ENCODE results near the gene MAST4.

MAST4 gene

DNA sequence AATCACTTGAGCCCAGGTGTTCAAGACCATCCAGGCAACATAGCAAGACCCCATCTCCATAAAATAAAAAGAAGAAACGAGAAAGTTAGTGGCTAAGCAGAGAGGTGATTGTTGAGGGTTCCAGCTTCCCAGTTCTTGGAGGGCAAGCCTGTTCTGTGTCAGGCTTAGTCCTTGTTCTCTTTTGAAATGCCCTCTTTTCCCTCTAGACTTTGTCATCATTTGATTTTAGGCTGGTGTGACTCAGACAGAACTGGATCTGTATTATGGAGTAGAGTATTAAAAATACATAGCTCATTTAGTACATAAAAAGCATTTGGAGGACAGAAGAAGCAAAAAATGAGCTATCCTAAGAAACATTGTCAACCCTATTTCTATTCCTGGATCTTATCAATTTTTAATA, 441.0 kb downstream of the MAST4 start:
- no peak for DNase-seq

DNA sequence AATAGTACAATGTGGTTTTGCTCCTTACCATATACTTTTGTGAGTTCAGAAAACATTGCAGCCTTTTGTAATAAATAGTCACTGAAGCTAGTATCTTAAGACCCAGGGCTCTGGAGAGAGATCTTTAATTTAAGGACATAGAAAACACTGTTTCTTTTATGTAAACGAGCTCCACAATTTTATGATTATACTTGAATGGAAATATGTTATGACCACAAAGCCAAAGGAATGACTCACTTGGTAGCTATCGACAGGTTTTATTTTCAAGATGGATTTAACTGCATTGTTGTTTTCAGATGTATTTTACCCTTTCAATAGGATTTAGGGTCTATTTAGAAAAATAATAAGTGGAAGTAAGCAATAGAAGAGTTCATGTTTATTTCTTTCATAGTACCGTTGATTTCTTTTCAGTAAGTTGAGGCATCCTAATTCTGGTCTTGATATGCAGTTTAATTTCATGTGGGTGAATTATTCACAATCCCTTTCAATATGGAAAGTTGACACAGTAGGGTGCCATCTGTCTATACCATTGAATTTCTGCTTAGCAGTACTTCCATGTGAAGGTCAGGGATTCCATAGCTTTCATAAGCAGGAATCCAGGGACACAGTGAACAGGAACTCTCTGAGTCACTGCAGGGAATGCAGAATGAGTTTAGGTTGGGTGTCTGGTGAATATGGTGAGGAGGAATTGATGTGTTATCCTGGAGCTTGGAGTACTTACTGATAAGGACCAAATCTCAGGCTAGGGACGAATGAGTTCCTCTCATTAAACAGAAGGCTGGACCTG, 442.8 kb downstream of the MAST4 start:
- no peak for DNase-seq

- no peak for DNase-seq
Measured at GRCh38 chr5:67042176-67043003, 446.2 kb downstream of the MAST4 start.

- no peak for DNase-seq
Measured at GRCh38 chr5:67043796-67044511, 447.8 kb downstream of the MAST4 start.

GRCh38 chr5:67045816-67046740, 449.9 kb downstream of the MAST4 start:
- no peak for DNase-seq

DNA sequence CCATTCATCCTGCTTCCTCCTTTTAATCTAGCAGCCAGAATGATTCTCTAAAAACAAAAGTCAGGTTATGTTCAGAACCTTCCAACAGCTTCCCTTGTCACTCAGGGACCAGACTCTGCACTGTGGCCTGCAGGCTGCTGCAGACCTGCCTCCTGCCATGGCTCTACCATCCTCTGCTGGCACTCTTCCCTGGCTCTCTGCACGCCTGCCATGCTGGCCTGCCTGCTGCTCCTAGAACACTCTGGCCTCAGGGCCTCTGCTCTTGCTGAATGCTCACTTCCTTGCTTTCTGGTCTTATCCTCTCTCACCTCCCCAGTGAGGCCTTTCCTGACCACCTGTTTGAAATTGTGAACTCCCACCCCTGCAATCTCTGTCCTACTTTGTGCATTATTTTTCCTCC, 451.0 kb downstream of the MAST4 start:
- DNase-seq: peak in 24 of 51 donors; percentile 2 to 57 (median 23)

- no peak for DNase-seq
Measured at GRCh38 chr5:67047616-67048015, 451.4 kb downstream of the MAST4 start.

GRCh38 chr5:67050125-67050524, 453.9 kb downstream of the MAST4 start:
- DNase-seq: no peak

- DNase-seq: no peak
Measured at GRCh38 chr5:67050635-67051034, 454.4 kb downstream of the MAST4 start.

- no peak for DNase-seq
Measured at GRCh38 chr5:67051164-67051563, 455.0 kb downstream of the MAST4 start.

GRCh38 chr5:67052034-67052433, 455.8 kb downstream of the MAST4 start:
- no peak for DNase-seq

- DNase-seq: no peak
Measured at GRCh38 chr5:67053229-67053628, 457.0 kb downstream of the MAST4 start.

GRCh38 chr5:67058998-67059743, 463.0 kb downstream of the MAST4 start:
- DNase-seq: no peak

DNA sequence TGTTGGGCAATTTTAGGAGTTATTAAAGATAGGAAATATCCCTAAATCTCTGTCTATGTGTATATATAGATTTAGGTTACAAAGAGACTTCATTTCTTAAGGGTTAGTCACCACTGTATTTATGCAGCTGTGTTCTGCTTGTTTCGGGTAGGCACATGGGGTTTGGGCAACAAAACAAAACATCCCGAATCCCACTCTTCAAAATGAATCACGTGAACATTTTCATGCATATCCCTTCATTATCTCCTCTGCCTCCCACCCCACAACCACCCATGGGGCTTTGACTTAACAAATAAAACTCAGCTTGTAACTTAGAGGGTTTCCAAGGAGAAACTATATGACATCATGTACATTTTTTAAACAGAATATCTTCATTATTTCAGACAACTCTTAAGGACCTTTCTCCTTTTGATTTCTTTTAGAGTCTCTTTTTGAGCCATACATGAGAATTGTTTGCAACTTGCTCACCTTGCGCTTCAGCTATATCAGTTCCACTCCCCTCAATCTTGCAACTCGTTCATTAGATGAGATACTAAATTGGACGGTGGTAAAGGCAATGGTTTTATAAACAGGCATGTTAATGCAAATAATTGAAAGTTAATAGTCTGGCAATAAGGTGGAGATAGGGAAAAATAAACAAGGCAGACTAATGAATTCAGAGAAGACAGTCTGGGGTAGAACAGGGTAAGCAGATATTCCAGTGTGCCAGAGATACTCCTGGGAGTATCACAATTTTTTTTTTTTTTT, 463.7 kb downstream of the MAST4 start:
- no peak for DNase-seq

GRCh38 chr5:67061511-67061910, 465.3 kb downstream of the MAST4 start:
- DNase-seq: no peak

DNA sequence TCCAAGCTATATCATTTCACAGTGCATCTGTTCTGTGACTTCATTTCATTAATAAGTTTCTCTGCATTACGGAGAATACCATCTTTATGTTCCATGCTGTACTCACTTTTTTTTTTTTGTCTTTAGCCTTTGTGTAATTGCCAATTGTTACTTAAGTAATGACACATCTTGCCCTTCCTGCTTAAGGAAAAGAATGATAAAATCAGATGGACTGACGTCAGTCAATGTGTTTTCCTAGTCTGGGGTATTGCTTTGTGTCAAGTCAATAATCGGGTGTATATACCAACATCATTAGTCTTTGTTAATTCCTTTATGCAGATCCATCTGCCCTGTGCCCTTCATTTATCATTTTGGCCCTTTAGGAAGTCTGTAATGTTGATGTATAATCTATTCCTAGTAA, 466.9 kb downstream of the MAST4 start:
- no peak for DNase-seq

GRCh38 chr5:67063791-67064190, 467.6 kb downstream of the MAST4 start:
- DNase-seq: no peak

- DNase-seq: peak in 2 of 51 donors; percentile 8
Measured at GRCh38 chr5:67065237-67065636, 469.0 kb downstream of the MAST4 start.

DNA sequence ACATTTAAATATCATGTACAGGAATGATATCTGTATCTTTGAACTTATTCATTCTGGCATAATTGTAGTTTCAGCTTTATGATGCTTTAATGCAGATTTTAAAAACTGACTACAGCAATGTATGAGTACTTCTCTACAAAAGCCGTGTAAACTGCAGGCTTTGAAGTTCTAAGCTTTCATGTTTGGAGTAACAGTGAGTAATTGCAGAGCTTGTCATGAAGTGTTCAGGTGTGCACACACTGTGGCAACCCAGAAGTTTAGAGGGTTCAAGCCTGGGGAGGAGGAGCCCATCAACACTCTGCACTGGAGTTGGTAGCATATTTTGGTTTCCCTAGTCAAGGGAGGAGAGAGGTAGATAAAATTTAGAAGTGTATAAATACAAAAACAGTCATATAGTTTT, 469.5 kb downstream of the MAST4 start:
- no peak for DNase-seq

DNA sequence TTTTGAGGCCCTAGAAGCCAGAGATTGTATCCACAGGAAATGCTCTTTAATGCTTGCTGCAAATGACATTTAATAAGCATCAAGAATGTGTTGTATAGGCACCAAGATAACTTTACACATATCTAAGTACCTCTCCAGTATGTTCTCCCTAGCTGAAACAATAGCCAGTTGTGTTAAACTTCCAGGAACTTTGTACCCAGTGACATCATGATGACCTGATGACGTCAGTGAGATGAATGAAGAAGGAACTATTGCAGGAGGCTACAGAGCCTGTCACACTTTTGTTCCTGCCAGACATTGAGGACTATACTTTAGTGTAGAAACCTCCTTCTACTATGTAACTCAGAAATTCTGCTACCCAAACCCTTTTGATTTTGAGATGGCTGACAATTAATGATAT, 470.6 kb downstream of the MAST4 start:
- DNase-seq: no peak

Measured in hypothalamus (tissue), 51 donors.